NCI-H345 treated with DMSO at 0.1 percent for 48 hours (cell line): ENCODE data around the gene MDFIC2.

ENCODE experiments used
- DNase-seq: peaks from one replicate; lab custom pipeline; 2025; ENCODE audit not compliant: unreplicated experiment; lab: John Stamatoyannopoulos, UW

MDFIC2 gene

DNA sequence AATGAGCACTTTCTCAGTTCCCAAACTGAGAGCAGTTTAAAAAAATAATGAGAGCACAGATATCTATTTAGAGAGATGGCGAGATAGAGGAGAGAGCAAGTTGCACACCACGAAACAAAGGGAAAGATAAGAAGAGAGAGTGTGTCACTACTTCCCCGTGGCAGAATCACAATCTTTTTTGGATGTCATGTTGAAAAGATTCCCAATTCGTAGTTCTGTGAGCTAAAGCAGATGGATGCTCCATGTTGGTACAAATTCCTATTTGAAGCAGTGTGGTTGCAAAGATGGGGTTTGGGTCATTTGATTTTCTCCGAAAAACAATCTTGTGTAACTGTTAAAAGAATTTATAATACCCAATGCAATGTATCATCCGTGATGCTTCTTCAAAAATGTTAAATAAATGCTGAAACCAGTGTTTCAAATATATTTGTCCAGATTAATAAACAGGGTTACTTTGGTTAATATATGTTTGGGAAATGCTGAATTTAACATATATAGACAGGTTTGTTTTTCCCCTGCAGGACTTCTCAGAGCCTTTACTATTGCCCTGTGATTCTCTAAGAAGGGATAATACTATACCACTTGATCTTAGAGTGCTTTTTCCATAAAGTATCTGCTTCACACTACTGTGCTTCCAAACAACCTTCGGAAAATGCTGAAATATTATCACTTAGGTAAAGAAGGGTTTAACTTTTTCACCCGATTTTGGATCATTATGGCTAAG lies 128.5 kb downstream of the MDFIC2 start:
- no peak for DNase-seq

DNA sequence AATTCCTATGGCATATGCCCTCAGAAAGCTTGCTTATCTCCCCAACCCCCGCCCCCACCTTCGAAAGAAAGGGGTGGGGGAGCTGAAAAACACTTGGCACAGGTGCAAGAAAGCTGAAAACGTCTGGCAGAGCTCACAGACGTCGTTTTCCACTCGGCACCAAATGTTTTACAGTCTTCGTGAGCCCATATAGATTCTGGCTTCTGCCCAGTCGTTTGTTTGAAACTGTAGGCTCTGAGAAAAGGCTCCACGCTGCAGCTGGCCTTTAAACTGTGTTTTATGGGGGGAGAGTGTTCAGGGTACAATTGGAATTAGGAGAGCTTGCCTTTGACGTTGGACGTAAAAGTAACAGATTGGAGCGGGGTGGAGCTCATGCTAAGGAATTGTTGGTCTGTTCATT lies 130.3 kb downstream of the MDFIC2 start:
- DNase-seq: no peak

DNA sequence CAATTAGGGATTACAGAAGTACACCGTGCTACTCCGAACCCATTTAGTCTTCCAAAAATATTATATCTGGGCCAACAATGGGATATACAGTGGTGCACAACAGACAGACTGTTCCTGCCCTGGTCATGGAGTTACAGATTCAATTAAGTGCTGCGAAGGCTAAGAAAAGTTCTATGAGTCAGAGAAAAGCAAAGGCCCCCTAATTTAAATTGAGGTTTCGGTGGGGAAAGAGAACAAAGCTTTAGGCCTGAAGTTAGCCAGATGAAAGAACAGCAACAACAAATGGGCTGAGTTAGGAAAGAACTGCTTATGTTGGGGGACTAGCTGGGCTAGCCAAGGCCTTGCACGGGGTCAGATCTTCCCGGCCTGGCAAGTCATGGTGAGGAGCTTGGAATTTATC lies 131.8 kb downstream of the MDFIC2 start:
- DNase-seq: no peak

DNA sequence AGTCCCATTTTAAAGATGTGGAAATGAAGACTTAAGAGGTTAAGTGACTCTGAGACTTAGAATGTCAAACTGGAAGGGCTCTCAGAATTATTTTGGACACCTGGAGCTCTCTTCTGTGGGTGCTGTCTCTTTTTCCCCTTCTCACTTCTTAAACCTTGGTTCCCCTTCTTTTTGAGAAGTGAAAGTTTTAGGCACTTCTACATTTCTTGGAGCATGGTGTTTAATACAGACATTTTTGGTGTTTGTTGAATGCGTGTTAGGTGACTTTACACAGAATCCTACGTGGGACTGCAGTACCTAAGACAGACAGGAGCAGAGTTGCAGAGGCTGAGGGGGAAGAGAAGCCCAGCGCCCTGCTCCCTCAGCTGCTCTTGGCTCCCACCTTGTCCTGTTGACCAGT lies 133.3 kb downstream of the MDFIC2 start:
- DNase-seq: no peak

DNA sequence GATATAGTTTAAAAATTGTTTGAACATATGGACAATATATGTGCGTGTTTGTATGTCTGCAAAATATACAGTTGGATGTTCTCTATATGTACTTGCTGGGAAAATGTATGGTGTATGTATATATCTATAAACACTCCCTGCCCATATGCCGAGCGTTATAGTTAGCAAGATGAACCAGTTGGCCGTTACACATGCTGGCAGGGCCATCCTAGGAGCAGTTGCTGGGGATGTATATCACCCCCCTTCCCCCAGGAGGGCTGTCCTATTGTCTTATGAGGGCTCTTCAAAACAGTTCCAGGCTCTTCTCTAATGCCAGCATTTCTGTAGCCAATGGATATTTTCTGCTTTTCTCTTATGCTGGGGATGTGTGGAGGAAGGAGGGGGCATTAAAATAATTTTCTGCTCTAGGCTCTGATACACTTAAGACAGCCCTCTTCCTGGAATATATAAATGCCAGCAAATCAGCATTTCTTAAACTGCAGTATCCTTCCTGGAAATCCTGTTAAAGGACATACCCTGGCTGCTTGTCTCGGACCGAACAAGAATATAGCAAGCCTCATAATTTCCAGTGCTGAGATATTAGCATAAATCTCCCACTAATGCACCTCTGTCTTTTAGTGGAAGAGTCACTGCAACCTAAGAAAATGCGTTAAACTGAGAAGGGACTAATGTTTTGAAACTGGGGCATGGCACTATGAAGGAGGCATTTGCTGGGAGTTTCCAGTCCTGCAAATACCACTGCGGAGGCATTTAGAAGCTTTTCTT lies 134.4 kb downstream of the MDFIC2 start:
- DNase-seq: no peak

DNA sequence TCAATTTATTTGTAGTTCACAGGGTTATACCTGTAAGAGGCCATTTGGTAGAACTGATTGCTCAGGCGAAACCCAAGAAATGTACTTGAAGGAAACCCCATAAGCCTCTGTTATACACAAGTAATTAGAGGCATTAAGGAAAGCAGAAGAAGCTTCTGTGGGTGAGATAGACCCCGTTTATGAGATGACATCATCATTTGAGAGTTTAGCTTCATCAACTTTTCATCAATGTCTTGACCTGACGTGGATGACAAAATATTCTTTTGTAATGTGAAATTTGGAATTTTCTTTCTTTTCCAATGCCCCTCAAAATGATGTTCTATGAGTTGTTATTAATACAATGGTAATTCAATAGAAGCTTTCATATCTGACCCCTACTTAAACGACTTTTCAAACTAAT lies 136.2 kb downstream of the MDFIC2 start:
- DNase-seq: no peak

DNA sequence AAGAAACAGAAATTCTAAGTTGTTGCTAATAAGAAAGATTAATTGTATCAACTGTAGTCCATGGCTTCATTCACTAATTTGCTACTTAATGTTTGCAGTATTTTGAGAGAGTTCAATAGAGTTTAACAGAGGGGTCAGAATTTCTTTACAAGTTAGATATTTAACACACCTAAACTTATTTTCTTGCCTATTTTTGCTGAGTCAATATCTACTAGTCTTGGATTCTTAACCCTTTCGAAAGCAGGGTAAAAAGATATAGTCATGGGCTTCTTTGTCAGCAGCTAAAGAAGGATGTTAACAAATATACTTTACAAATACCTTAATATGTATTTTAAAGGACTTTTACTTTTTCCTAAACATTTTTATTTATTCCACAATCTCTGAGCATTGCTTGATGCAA lies 155.6 kb downstream of the MDFIC2 start:
- no peak for DNase-seq

DNA sequence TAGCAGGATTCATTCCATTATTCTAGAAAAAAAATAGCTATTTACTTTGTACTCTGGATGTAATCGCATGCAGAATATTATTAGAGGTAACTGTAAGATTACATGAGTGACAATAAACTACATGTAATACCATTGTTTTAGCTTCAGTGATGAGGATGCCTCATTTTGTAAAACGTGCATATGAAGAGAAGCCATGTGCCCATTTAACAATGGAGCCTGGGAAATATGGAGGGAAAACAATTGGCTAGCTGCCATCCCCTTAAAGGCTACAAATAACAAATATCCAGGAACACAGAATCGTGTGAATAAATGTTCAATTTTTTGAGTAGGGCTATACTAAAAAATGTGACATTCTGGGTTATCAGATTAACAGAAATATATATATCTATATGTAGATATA lies 161.8 kb downstream of the MDFIC2 start:
- DNase-seq: no peak

DNA sequence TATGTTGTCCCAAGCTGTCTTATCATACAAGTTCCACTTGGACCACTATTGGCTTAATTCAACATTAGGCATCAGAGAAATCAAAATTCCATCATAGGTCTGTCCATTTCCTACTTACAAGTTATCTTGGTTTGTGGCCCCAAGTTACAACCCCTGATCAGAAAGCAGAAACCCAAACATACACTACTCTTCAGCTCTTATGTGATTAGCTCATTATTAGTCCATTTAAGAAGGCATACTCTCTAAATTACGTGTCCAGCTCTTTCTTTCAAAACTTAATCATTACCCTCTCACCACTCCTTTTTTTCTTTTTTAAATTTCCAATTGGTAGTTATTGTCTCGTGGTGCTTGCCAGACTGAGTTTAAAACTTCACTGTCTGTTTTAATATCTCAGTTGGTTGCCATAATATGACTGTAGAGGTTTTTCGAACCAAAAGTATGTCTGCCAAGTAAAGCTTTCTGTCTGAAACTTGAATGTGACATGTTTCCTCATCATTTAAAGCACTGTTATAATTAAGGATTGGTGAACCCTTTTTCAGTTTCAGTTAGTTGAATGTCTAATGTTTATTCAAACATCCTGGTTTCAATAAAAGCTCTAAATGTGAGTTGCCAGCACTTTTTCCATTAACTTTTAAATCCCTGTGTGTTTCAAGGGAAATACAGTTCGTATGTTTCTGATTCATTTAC lies 162.6 kb downstream of the MDFIC2 start:
- DNase-seq: no peak
